GM12872 (cell line): ENCODE data around the gene CHRNA4.

ENCODE experiments used
- TF ChIP-seq, protein P1 (sequence below): IDR thresholded peaks from 3 replicates; pipeline ENCODE4 v1.5.1; 2011; ENCODE audit warnings: low read depth, mild to moderate bottlenecking, low read length, moderate library complexity; ENCODE audit not compliant: insufficient read depth

CHRNA4 gene

DNA sequence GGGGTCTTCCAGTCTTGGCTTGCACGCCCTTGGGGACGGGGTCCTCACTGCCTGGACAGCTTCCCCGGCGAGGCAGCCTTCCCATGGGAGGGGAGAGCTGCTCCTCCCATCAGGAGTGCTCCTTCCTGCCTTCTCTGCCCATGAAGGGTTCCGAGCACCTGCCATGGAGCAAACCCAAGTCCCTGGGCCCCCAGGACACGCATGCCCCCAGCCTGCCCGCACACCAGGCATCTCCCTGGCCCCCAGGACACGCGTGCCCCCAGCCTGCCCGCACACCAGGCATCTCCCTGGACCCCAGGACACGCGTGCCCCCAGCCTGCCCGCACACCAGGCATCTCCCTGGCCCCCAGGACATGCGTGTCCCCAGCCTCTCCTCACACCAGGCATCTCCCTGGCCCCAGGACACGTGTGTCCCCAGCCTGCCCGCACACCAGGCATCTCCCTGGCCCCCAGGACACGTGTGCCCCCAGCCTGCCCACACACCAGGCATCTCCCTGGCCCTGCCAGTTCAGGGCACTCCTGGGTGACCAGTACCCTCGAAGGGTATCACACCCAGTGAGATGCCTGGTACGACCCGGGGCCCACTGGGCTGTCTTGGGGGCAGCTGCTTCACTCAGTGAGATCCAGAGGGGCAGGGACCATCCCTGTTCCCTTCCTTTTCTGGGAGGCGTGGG, 46.4 kb downstream of the CHRNA4 start:
- TF ChIP-seq, protein P1, sequence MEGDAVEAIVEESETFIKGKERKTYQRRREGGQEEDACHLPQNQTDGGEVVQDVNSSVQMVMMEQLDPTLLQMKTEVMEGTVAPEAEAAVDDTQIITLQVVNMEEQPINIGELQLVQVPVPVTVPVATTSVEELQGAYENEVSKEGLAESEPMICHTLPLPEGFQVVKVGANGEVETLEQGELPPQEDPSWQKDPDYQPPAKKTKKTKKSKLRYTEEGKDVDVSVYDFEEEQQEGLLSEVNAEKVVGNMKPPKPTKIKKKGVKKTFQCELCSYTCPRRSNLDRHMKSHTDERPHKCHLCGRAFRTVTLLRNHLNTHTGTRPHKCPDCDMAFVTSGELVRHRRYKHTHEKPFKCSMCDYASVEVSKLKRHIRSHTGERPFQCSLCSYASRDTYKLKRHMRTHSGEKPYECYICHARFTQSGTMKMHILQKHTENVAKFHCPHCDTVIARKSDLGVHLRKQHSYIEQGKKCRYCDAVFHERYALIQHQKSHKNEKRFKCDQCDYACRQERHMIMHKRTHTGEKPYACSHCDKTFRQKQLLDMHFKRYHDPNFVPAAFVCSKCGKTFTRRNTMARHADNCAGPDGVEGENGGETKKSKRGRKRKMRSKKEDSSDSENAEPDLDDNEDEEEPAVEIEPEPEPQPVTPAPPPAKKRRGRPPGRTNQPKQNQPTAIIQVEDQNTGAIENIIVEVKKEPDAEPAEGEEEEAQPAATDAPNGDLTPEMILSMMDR, result no peak

DNA sequence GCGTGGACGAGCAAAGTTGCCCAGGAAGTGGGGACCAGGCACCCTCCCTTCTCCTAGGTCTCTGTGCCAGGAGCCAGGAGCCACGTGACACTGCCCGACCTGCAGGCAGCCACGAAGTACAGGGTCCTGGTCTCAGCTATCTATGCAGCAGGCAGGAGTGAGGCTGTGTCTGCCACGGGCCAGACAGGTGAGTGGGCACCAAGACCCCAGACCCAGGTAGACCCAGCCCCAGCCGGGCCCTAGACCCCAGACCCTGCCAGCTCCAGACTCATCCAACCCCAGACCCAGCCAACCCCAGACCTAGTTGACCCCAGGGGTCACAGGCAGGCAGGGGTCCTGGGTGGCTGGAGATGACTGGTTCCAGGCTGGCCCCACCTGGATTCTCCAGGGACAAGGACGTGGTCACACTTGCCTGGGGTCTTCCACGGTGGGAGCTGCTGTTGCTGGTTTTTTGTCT, 47.1 kb downstream of the CHRNA4 start:
- TF ChIP-seq, protein P1, result no peak

DNA sequence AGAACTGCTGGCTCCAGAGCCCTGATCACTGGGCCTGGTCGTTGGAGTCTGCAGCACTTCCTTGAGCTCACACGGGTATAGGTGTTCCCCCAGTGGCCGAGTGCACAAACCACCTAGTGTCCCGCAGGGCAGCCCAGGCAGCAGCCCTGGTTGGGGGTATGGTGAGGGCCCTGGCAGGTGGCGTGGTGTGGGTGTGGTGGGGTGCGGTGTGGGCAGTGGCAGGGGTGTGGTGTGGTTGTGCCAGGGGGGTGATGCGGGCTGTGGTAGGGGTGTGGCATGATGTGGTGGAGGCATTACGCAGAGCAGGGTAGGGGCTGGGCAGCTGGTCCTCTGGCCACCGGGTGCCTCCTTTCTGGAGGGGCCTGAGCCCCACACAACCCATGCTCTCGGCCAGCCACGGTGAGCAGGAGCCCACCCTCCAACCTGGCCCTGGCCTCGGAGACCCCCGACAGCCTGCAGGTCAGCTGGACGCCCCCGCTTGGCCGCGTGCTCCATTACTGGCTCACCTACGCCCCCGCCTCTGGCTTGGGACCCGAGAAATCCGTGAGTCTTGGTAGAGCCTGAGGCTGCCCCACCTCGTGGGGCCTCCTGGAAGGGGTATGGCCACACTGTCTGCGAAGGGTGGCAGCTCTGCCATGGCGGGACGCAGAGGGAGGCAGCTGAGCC, 47.7 kb downstream of the CHRNA4 start:
- TF ChIP-seq, protein P1, result no peak

DNA sequence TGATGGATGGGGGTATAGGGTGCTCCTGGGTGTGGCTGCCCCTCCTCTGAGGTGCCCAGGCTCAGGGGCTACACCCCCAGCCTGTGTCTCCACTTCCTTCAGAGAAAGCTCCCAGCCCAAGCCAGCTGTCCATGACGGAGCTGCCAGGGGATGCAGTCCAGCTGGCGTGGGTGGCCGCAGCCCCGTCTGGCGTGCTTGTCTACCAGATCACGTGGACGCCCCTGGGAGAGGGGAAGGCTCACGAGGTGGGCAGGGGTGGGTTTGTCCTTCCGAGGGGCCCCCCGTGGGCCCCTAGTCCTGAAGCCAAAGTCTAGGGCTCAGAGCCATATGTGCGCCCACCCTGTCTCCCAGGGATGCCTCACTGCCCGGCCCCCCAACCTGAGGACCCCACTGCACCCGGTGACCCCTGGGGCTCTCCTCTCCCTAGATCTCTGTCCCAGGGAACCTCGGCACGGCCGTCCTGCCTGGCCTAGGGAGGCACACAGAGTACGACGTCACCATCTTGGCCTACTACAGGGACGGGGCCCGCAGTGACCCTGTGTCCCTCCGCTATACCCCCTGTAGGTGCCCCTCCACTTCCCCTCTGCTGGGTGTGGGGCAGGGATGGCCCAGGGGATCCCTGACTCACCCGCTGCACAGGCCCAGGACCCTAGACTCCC, 48.3 kb downstream of the CHRNA4 start:
- TF ChIP-seq, protein P1, result no peak

DNA sequence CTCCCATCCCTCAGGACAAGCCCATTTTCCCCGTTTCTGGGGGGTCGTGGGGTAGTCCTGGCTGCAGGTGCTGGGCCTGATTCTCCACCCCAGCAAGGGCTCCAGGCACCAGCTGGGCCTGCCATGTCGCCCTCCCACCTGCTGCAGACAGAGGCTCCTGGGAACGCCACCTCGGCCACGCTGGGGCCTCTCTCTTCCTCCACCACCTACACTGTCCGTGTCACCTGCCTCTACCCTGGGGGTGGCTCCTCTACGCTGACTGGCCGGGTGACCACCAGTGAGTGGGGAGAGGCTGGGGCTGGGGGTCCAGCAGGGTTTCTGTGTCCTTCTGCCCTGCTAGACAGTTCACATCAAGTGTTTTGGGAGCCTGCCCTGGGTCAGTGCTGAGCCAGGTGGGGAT, 48.9 kb downstream of the CHRNA4 start:
- TF ChIP-seq, protein P1, result no peak

DNA sequence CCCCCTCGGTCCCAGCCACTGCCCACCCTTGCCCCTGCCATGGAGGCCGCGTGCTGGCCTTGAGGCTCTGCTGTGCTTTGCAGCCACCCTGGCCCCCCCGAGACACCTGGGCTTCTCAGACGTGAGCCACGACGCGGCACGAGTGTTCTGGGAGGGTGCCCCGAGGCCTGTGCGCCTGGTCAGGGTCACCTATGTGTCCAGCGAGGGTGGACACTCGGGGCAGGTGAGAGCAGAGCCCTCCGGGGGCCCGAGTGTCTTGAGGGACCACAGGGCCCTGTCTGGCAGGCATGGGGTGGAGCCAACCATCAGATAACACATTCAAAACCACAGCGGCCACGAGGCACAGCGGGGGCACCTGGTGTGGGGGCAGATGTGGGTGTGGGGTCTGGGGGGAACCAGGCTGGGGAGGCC, 49.3 kb downstream of the CHRNA4 start:
- TF ChIP-seq, protein P1, result no peak

DNA sequence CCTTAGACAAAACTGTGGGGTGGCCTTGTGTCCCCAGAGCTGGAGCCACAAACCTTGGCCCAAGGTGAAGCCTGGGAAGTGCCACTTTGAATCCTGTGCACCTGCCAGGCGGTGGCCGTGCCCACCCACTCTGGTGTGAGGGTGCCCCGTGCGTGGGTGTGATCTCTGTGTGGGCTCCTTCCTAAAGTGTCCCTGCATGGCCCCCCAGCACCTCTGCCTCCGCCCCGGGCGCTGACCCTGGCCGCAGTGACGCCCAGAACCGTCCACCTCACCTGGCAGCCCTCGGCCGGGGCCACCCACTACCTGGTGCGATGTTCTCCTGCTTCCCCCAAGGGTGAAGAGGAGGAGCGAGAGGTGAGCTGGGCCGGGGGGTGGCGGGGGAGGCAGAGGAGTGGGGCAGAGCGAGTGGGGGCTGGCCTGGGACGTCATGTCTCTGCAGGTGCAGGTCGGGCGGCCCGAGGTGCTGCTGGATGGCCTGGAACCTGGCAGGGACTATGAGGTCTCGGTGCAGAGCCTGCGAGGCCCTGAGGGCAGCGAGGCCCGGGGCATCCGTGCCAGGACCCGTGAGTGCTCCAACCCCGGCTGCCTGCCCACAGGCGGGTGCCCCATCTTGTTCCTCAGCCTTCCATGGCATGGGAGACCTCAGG, 49.8 kb downstream of the CHRNA4 start:
- TF ChIP-seq, protein P1, result no peak
